Endothelial cell of umbilical vein (primary cell): ENCODE measurements around the gene ACADVL. TPM values are rescaled to one million over a fixed set of nuclear protein-coding genes. Genes with fewer than 3 reads are reported as not detected.

Experiments
- BruUV-seq: library from RNA; stranded (reverse); fragments of 400-500 nt; replicated peaks from 2 replicates; lab custom pipeline; 2021; lab: Mats Ljungman, UMichigan
- CTCF ChIA-PET: fragments of 300-600, 350-600 bp; sonication (Branson Sonifier 250); formaldehyde crosslinking; loops from one replicate; lab custom pipeline; 2021; ENCODE audit warnings: antibody characterized with exemption, inconsistent platforms; lab: Charles Lee
- POLR2A ChIA-PET: fragments of 300-600, 350-600 bp; sonication (Branson Sonifier 250); formaldehyde crosslinking; loops from one replicate; lab custom pipeline; 2021; ENCODE audit warnings: antibody characterized with exemption, inconsistent platforms; lab: Charles Lee
- DNase-seq: peaks from one replicate; pipeline ENCODE4 v3.0.0-alpha.2; 2011; ENCODE audit warnings: low read depth, low spot score
- FAIRE-seq: peaks from 2 replicates; lab custom pipeline; 2011; peaks lifted over from hg19 to GRCh38; lab: Jason Lieb, UNC
- H2AFZ ChIP-seq: 2 replicates; pipeline ENCODE4 v1.6.0; 2012; ENCODE audit warnings: low read depth, low read length, control low read depth, inconsistent platforms
- H3K27ac ChIP-seq: 2 replicates; pipeline ENCODE4 v1.5.1; 2011; ENCODE audit warnings: low read depth, mild to moderate bottlenecking, control low read depth, low read length, moderate library complexity; ENCODE audit not compliant: insufficient read depth
- H3K27me3 ChIP-seq, 2 experiments: 2 replicates each; pipeline versions ENCODE4 v1.6.0 to v1.6.1; 2011; ENCODE audit warnings: low read length in 2 of 2, mixed read lengths in 1 of 2; ENCODE audit not compliant: control insufficient read depth in 2 of 2, insufficient read depth in 2 of 2
- H3K36me3 ChIP-seq, 2 experiments: 2 replicates in 1 of 2; 3 replicates in 1 of 2; pipeline ENCODE4 v1.5.1; 2011; ENCODE audit warnings: low read length in 2 of 2, mild to moderate bottlenecking in 1 of 2, moderate library complexity in 1 of 2; ENCODE audit not compliant: control insufficient read depth in 2 of 2, insufficient read depth in 2 of 2; ENCODE audit errors: extremely low read depth in 1 of 2
- H3K4me1 ChIP-seq: 3 replicates; pipeline ENCODE4 v1.5.1; 2011; ENCODE audit warnings: mild to moderate bottlenecking, low read length; ENCODE audit not compliant: control insufficient read depth, insufficient read depth; ENCODE audit errors: extremely low read depth
- H3K4me2 ChIP-seq: 2 replicates; pipeline ENCODE4 v1.6.1; 2011; ENCODE audit warnings: low read length, control low read depth, mixed read lengths; ENCODE audit not compliant: insufficient read depth
- H3K4me3 ChIP-seq, 3 experiments: fragments of 200-600 bp in 1 of 3; sonication (generic), shearing (Covaris generic) in 1 of 3; replicated peaks in 1 of 3; 2 replicates each; pipeline ENCODE4 v1.5.1; 2011 to 2016; ENCODE audit warnings: control low read depth in 3 of 3, low read length in 3 of 3, mild to moderate bottlenecking in 2 of 3, inconsistent platforms in 1 of 3, low read depth in 1 of 3, moderate library complexity in 1 of 3; ENCODE audit not compliant: insufficient read depth in 1 of 3
- H3K79me2 ChIP-seq: 2 replicates; pipeline ENCODE4 v1.6.0; 2012; ENCODE audit warnings: low read length, inconsistent platforms; ENCODE audit not compliant: control insufficient read depth, insufficient read depth
- H3K9ac ChIP-seq: replicated peaks from 2 replicates; pipeline ENCODE3; 2011; ENCODE audit warnings: low read length, control low read depth; ENCODE audit not compliant: insufficient read depth; ENCODE audit errors: extremely low read depth
- H3K9me1 ChIP-seq: replicated peaks from 3 replicates; pipeline ENCODE4 v1.6.0; 2011; ENCODE audit warnings: mild to moderate bottlenecking, low read length; ENCODE audit not compliant: control insufficient read depth, insufficient read depth; ENCODE audit errors: extremely low read depth
- H3K9me3 ChIP-seq: replicated peaks from 2 replicates; pipeline ENCODE4 v1.5.1; 2012; ENCODE audit warnings: low read length, inconsistent platforms; ENCODE audit not compliant: control insufficient read depth, insufficient read depth
- H4K20me1 ChIP-seq: replicated peaks from 2 replicates; pipeline ENCODE3; 2011; ENCODE audit warnings: mild to moderate bottlenecking, low read length; ENCODE audit not compliant: control insufficient read depth, insufficient read depth; ENCODE audit errors: extremely low read depth
- EZH2 ChIP-seq: IDR thresholded peaks from 2 replicates; pipeline ENCODE4 v1.6.1; 2012; ENCODE audit warnings: borderline replicate concordance, low read depth, mild to moderate bottlenecking, moderate library complexity, low read length, inconsistent platforms; ENCODE audit not compliant: severe bottlenecking
- FOS ChIP-seq: IDR thresholded peaks from 2 replicates; pipeline ENCODE4 v1.6.1; 2011; ENCODE audit warnings: mild to moderate bottlenecking, low read length, moderate library complexity, borderline replicate concordance; ENCODE audit not compliant: insufficient read depth
- GATA2 ChIP-seq: IDR thresholded peaks from 2 replicates; pipeline ENCODE4 v1.7.0; 2011; ENCODE audit warnings: low read depth, mild to moderate bottlenecking, moderate library complexity, mixed read lengths, low read length; ENCODE audit not compliant: insufficient read length, insufficient read depth
- JUN ChIP-seq: IDR thresholded peaks from 2 replicates; pipeline ENCODE4 v1.6.1; 2011; ENCODE audit warnings: borderline replicate concordance, low read depth; ENCODE audit not compliant: insufficient read length, insufficient read depth
- MAX ChIP-seq: IDR thresholded peaks from 2 replicates; pipeline ENCODE4 v1.6.1; 2011; ENCODE audit not compliant: insufficient read depth, insufficient read length
- MYC ChIP-seq: IDR thresholded peaks from one replicate; pipeline ENCODE4 v1.6.1; 2011; ENCODE audit warnings: mild to moderate bottlenecking, low read depth, low read length
- POLR2A ChIP-seq: IDR thresholded peaks from 2 replicates; pipeline ENCODE4 v1.6.1; 2012; ENCODE audit warnings: low read depth, mild to moderate bottlenecking, control low read depth, low read length
- POLR2AphosphoS5 ChIP-seq: IDR thresholded peaks from 2 replicates; pipeline ENCODE4 v1.6.1; 2012; ENCODE audit warnings: low read depth, mild to moderate bottlenecking, control low read depth, low read length, moderate library complexity; ENCODE audit not compliant: insufficient read depth
- dilution Hi-C: fragments of 300-500 bp; cut with MboI; formaldehyde crosslinking; loops from one replicate; pipeline ENCODE4 v1.15.0; 2019; ENCODE audit warnings: low sequenced_read_pairs; ENCODE audit not compliant: extremely low pct_ligation_motif_present
- intact Hi-C: fragments of 100-400 bp; cut with micrococcal nuclease; formaldehyde crosslinking; loops from one replicate; pipeline ENCODE4 v1.10.0; 2022
- polyA plus RNA-seq, 4 experiments: library from polyadenylated mRNA; depleted of rRNA in 3 of 4; stranded (reverse) in 3 of 4; unstranded in 1 of 4; fragments of >200 nt; gene quantifications; 2 replicates each; pipeline versions ENCODE4 v1.2.1 to v1.2.3, GENCODE V29; 2011 to 2012; ENCODE audit warnings: missing spikeins in 1 of 4
- total RNA-seq: library from RNA; stranded (reverse); gene quantifications from 2 replicates; pipeline ENCODE4 v1.2.3, GENCODE V29; 2021
- TF ChIP-seq, protein P1 (sequence below), 2 donors: IDR thresholded peaks; 1 replicate in 1 of 2; 2 replicates in 1 of 2; pipeline ENCODE4 v1.5.1; 2011; ENCODE audit warnings: low read length in 2 of 2, mild to moderate bottlenecking in 2 of 2, moderate library complexity in 2 of 2, control low read depth in 1 of 2, inconsistent platforms in 1 of 2, low read depth in 1 of 2; ENCODE audit not compliant: insufficient read depth in 1 of 2; ENCODE audit errors: extremely low read depth in 1 of 2

The ACADVL gene
- total and polyA plus RNA-seq, 2 donors (not counting 3 experiments of a cell fraction or from before 2014, with no cell fraction given), result 308 to 376 TPM

- dilution Hi-C loops (no loop called here), intact Hi-C loops (no loop called here)
- ChIA-PET POLR2A (no interaction called here), CTCF (interaction anchor here (1.0 to 3.4 kb wide), 3 partner anchors 20 to 194 kb away, joined by 3 to 24 read pairs (median 9); partner anchors contain the start of genes ACADVL and DLG4)
- Histone ChIP-seq H4K20me1 (no peaks in the 10 kb centered on the region), H3K9ac (no peak overlapping the region), H3K4me1 (peaks cover 31% of the 10 kb centered on the region), H3K9me3 (no peaks in the 10 kb centered on the region), H3K4me2 (peak overlapping the region; percentile 83), H3K9me1 (no peaks in the 10 kb centered on the region), H3K27me3 (no peaks in the 10 kb centered on the region), H3K27ac (no peak overlapping the region), H2AFZ (no peak overlapping the region), H3K79me2 (peaks cover 53% of the 10 kb centered on the region), H3K4me3 (no peak overlapping the region), H3K36me3 (peaks cover 16 to 23% of the 10 kb centered on the region in 2 experiments)
- BruUV-seq, result no TSS peak
- FAIRE-seq (no peak), DNase-seq (no peak)
- no peak for TF ChIP-seq POLR2A
Observed at GRCh38 chr17:7240375-7240774, 20.6 kb downstream of the ACADVL start.

GRCh38 chr17:7241090-7241733 lies 21.5 kb downstream of the ACADVL start:
- Histone ChIP-seq H3K4me1 (peaks cover 31% of the 10 kb centered on the region), H3K4me3 (peak overlapping the region; percentile 30 to 91 (median 83)), H3K9me1 (no peaks in the 10 kb centered on the region), H3K9ac (peak overlapping the region; percentile 92), H4K20me1 (no peaks in the 10 kb centered on the region), H2AFZ (no peak overlapping the region), H3K27ac (peak overlapping the region; percentile 95), H3K4me2 (peak overlapping the region; percentile 83), H3K27me3 (no peaks in the 10 kb centered on the region), H3K79me2 (peaks cover 46% of the 10 kb centered on the region), H3K36me3 (peaks cover 14 to 21% of the 10 kb centered on the region in 2 experiments), H3K9me3 (no peaks in the 10 kb centered on the region)
- CTCF ChIA-PET, result interaction anchor here (1.0 to 3.4 kb wide), 4 partner anchors 21 to 195 kb away, joined by 3 to 24 read pairs (median 12); partner anchors contain the start of genes ACADVL and DLG4
- no peak for FAIRE-seq
- no peak for DNase-seq
- intact Hi-C loops, result no loop called here
- no TSS peak for BruUV-seq
- dilution Hi-C loops, result no loop called here
- POLR2A ChIA-PET, result interaction anchor here (0.8 kb wide), 1 partner anchor 88 kb away, joined by 5 read pairs; the partner anchor contains the start of gene NEURL4
- TF ChIP-seq MYC (no peak), POLR2A (no peak), POLR2AphosphoS5 (no peak), JUN (no peak), FOS (no peak), EZH2 (no peak), GATA2 (no peak), MAX (no peak)
- TF ChIP-seq, protein P1, sequence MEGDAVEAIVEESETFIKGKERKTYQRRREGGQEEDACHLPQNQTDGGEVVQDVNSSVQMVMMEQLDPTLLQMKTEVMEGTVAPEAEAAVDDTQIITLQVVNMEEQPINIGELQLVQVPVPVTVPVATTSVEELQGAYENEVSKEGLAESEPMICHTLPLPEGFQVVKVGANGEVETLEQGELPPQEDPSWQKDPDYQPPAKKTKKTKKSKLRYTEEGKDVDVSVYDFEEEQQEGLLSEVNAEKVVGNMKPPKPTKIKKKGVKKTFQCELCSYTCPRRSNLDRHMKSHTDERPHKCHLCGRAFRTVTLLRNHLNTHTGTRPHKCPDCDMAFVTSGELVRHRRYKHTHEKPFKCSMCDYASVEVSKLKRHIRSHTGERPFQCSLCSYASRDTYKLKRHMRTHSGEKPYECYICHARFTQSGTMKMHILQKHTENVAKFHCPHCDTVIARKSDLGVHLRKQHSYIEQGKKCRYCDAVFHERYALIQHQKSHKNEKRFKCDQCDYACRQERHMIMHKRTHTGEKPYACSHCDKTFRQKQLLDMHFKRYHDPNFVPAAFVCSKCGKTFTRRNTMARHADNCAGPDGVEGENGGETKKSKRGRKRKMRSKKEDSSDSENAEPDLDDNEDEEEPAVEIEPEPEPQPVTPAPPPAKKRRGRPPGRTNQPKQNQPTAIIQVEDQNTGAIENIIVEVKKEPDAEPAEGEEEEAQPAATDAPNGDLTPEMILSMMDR (IDR thresholded peaks at IDR 0.05; ENCODE audit: extremely low read depth in 1 of 2, insufficient read depth in 1 of 2, low read depth in 1 of 2, low read length in 2 of 2), result no peak
